ENCODE measurements around the gene TPCN2.

- TF ChIP-seq CTCF (IDR thresholded peaks at IDR 0.05) (no peak), POLR2A (IDR thresholded peaks at IDR 0.05) (no peak)
Observed at GRCh38 chr11:69048031-69048693, 570 bp upstream of the TPCN2 start.
